ENCODE data around the gene GLIS1.
A peak's percentile ranks its signal among the peaks of the same experiment; 100 is the strongest.

GLIS1 gene

GRCh38 chr1:53716150-53716549 lies 22.8 kb downstream of the GLIS1 start:
- DNase-seq: no peak

GRCh38 chr1:53715478-53715877 lies 23.5 kb downstream of the GLIS1 start:
- peak; percentile 43 for DNase-seq

GRCh38 chr1:53712276-53712675 lies 26.7 kb downstream of the GLIS1 start:
- no peak for DNase-seq

GRCh38 chr1:53710584-53710983 lies 28.4 kb downstream of the GLIS1 start:
- DNase-seq: no peak

- no peak for DNase-seq
Measured at GRCh38 chr1:53708687-53709086, 30.3 kb downstream of the GLIS1 start.

- no peak for DNase-seq
Measured at GRCh38 chr1:53706356-53706755, 32.6 kb downstream of the GLIS1 start.

GRCh38 chr1:53705446-53706096 lies 33.4 kb downstream of the GLIS1 start:
- DNase-seq: no peak

GRCh38 chr1:53704804-53705445 lies 34.0 kb downstream of the GLIS1 start:
- DNase-seq: no peak

GRCh38 chr1:53704304-53704703 lies 34.7 kb downstream of the GLIS1 start:
- DNase-seq: no peak

- DNase-seq: no peak
Measured at GRCh38 chr1:53703174-53703573, 35.8 kb downstream of the GLIS1 start.

GRCh38 chr1:53702341-53702740 lies 36.6 kb downstream of the GLIS1 start:
- DNase-seq: no peak

GRCh38 chr1:53700776-53701175 lies 38.2 kb downstream of the GLIS1 start:
- no peak for DNase-seq

GRCh38 chr1:53699981-53700380 lies 39.0 kb downstream of the GLIS1 start:
- DNase-seq: no peak

- no peak for DNase-seq
Measured at GRCh38 chr1:53698384-53698980, 40.5 kb downstream of the GLIS1 start.

- DNase-seq: no peak
Measured at GRCh38 chr1:53697721-53698383, 41.1 kb downstream of the GLIS1 start.

GRCh38 chr1:53696990-53697389 lies 42.0 kb downstream of the GLIS1 start:
- DNase-seq: no peak

GRCh38 chr1:53696571-53696970 lies 42.4 kb downstream of the GLIS1 start:
- DNase-seq: no peak

GRCh38 chr1:53696051-53696450 lies 42.9 kb downstream of the GLIS1 start:
- DNase-seq: no peak

- no peak for DNase-seq
Measured at GRCh38 chr1:53695116-53695515, 43.8 kb downstream of the GLIS1 start.

GRCh38 chr1:53694718-53695091 lies 44.3 kb downstream of the GLIS1 start:
- DNase-seq: no peak

GRCh38 chr1:53693773-53694717 lies 44.9 kb downstream of the GLIS1 start:
- DNase-seq: no peak

GRCh38 chr1:53693339-53693738 lies 45.6 kb downstream of the GLIS1 start:
- DNase-seq: no peak

GRCh38 chr1:53691326-53691725 lies 47.6 kb downstream of the GLIS1 start:
- no peak for DNase-seq
